Amygdala (tissue), 56 donors: ENCODE data around the gene JAG1.

ENCODE experiments used
- DNase-seq, 56 donors: peaks; one replicate each; lab custom pipeline; 2025; lab: John Stamatoyannopoulos, UW

JAG1 gene

GRCh38 chr20:10673842-10674683, at the start of gene JAG1:
Gene JAG1 (minus strand): TSS chr20:10673999. CDS start chr20:10673530, 469 bp downstream.
- DNase-seq: peak; percentile 43 to 96 (median 88)

- no peak for DNase-seq
Measured at GRCh38 chr20:10721976-10722375, 48.2 kb upstream of the JAG1 start.

- DNase-seq: no peak
Measured at GRCh38 chr20:10721137-10721896, 47.5 kb upstream of the JAG1 start.

GRCh38 chr20:10720565-10720964, 46.8 kb upstream of the JAG1 start:
- no peak for DNase-seq

- no peak for DNase-seq
Measured at GRCh38 chr20:10719740-10720385, 46.1 kb upstream of the JAG1 start.

GRCh38 chr20:10718661-10719060, 44.9 kb upstream of the JAG1 start:
- DNase-seq: no peak

GRCh38 chr20:10716855-10717254, 43.1 kb upstream of the JAG1 start:
- DNase-seq: no peak

GRCh38 chr20:10715035-10715434, 41.2 kb upstream of the JAG1 start:
- no peak for DNase-seq

- no peak for DNase-seq
Measured at GRCh38 chr20:10714236-10714975, 40.6 kb upstream of the JAG1 start.

GRCh38 chr20:10713161-10713560, 39.4 kb upstream of the JAG1 start:
- no peak for DNase-seq

GRCh38 chr20:10711903-10712451, 38.2 kb upstream of the JAG1 start:
- DNase-seq: no peak

GRCh38 chr20:10710991-10711775, 37.4 kb upstream of the JAG1 start:
- no peak for DNase-seq

GRCh38 chr20:10709916-10710315, 36.1 kb upstream of the JAG1 start:
- no peak for DNase-seq

GRCh38 chr20:10708351-10709185, 34.8 kb upstream of the JAG1 start:
- no peak for DNase-seq

GRCh38 chr20:10707791-10708190, 34.0 kb upstream of the JAG1 start:
- no peak for DNase-seq

GRCh38 chr20:10707068-10707467, 33.3 kb upstream of the JAG1 start:
- no peak for DNase-seq

GRCh38 chr20:10706460-10706811, 32.6 kb upstream of the JAG1 start:
- DNase-seq: no peak

- DNase-seq: no peak
Measured at GRCh38 chr20:10705801-10706459, 32.1 kb upstream of the JAG1 start.
